HepG2 (cell line): Measurements from ENCODE around the gene HEMK1. TPM values are rescaled to one million over a fixed set of nuclear protein-coding genes. Genes with fewer than 3 reads are reported as not detected.

Experiments used
- ATF7 ChIP-seq, 2 experiments: fragments of 450-650 bp in 1 of 2; sonication (generic) in 1 of 2; formaldehyde crosslinking in 1 of 2; IDR thresholded peaks; 2 replicates each; pipeline versions ENCODE4 v1.4.0 to v1.6.1; 2016 to 2020; ENCODE audit warnings: antibody characterized with exemption in 1 of 2, mild to moderate bottlenecking in 1 of 2, missing genetic modification reagents in 1 of 2
- HCFC1 ChIP-seq: fragments of 150-350 bp; IDR thresholded peaks from 2 replicates; pipeline ENCODE4 v1.6.1; 2014; ENCODE audit warnings: low read depth, low read length
- HDAC1 ChIP-seq: sonication (generic); formaldehyde crosslinking; IDR thresholded peaks from 2 replicates; pipeline ENCODE4 v1.5.1; 2020; ENCODE audit warnings: mild to moderate bottlenecking, missing genetic modification reagents
- HNRNPK ChIP-seq: fragments of 200-400 bp; formaldehyde crosslinking; IDR thresholded peaks from 2 replicates; pipeline ENCODE4 v1.6.1; 2018; ENCODE audit warnings: low read length, low read depth, moderate library complexity, mild to moderate bottlenecking; ENCODE audit not compliant: poor library complexity, severe bottlenecking
- MXD4 ChIP-seq: IDR thresholded peaks from 2 replicates; pipeline ENCODE4 v1.6.1; 2016; ENCODE audit warnings: mild to moderate bottlenecking, missing biosample characterization, missing genetic modification reagents
- NFE2L1 ChIP-seq: sonication (generic); formaldehyde crosslinking; IDR thresholded peaks from 2 replicates; pipeline ENCODE4 v1.4.0; 2020; ENCODE audit warnings: missing genetic modification reagents, mild to moderate bottlenecking, borderline replicate concordance
- PRPF4 ChIP-seq: fragments of 200-400 bp; formaldehyde crosslinking; IDR thresholded peaks from 2 replicates; pipeline ENCODE4 v1.6.1; 2016; ENCODE audit warnings: low read length, low read depth; ENCODE audit not compliant: poor library complexity, severe bottlenecking
- SALL1 ChIP-seq: sonication (generic); formaldehyde crosslinking; IDR thresholded peaks from 2 replicates; pipeline ENCODE4 v1.8.0; 2022; ENCODE audit warnings: mild to moderate bottlenecking, missing genetic modification reagents
- SALL2 ChIP-seq: sonication (generic); formaldehyde crosslinking; IDR thresholded peaks from 2 replicates; pipeline ENCODE4 v1.8.1; 2023; ENCODE audit warnings: mild to moderate bottlenecking, missing genetic modification reagents, inconsistent platforms
- SETDB1 ChIP-seq: sonication (generic); formaldehyde crosslinking; IDR thresholded peaks from 2 replicates; pipeline ENCODE4 v1.5.1; 2020; ENCODE audit warnings: missing genetic modification reagents, mild to moderate bottlenecking, borderline replicate concordance
- SP4 ChIP-seq: sonication (generic); formaldehyde crosslinking; IDR thresholded peaks from 2 replicates; pipeline ENCODE4 v1.8.1; 2023; ENCODE audit warnings: mild to moderate bottlenecking, missing genetic modification reagents
- ZC3H4 ChIP-seq: sonication (generic); formaldehyde crosslinking; IDR thresholded peaks from 2 replicates; pipeline ENCODE4 v1.4.0; 2020; ENCODE audit warnings: missing genetic modification reagents, borderline replicate concordance
- ZNF180 ChIP-seq: sonication (generic); formaldehyde crosslinking; IDR thresholded peaks from 2 replicates; pipeline ENCODE4 v1.4.0; 2020; ENCODE audit warnings: low read depth, missing genetic modification reagents, borderline replicate concordance
- ZNF263 ChIP-seq: sonication (generic); formaldehyde crosslinking; IDR thresholded peaks from 2 replicates; pipeline ENCODE4 v1.4.0; 2020; ENCODE audit warnings: missing genetic modification reagents
- ZNF34 ChIP-seq: sonication (generic); formaldehyde crosslinking; IDR thresholded peaks from 2 replicates; pipeline ENCODE4 v1.4.0; 2020; ENCODE audit warnings: mild to moderate bottlenecking, missing genetic modification reagents, borderline replicate concordance
- polyA plus RNA-seq, 8 experiments: library from polyadenylated mRNA; depleted of rRNA in 3 of 8; stranded (reverse) in 7 of 8; unstranded in 1 of 8; fragments of >200 nt; fragmentation: Illumina TruSeq in 4 of 8; extraction: Trizol in 4 of 8; gene quantifications; 2 replicates each; pipeline versions ENCODE4 v1.2.1 to v1.2.3, GENCODE V29; 2011 to 2016; ENCODE audit warnings: low read depth in 4 of 8, missing spikeins in 1 of 8, mixed read lengths in 1 of 8; ENCODE audit not compliant: insufficient read depth in 1 of 8
- total RNA-seq, 5 experiments: library from RNA; depleted of rRNA; stranded (reverse); fragments of >200 nt; fragmentation: Illumina TruSeq; extraction: Trizol; gene quantifications; 2 replicates each; pipeline ENCODE4 v1.2.3, GENCODE V29; 2016; ENCODE audit warnings: low read depth in 1 of 5
- TF ChIP-seq, protein P1 (sequence below): sonication (generic); formaldehyde crosslinking; IDR thresholded peaks from 2 replicates; pipeline ENCODE4 v1.4.0; 2020; ENCODE audit warnings: low read depth, missing genetic modification reagents
- TF ChIP-seq, protein P2 (sequence below): IDR thresholded peaks from 2 replicates; pipeline ENCODE4 v1.6.1; 2016; ENCODE audit warnings: missing compliant biosample characterization, missing genetic modification reagents, borderline replicate concordance
- TF ChIP-seq, protein P3 (sequence below): IDR thresholded peaks from 2 replicates; pipeline ENCODE4 v1.6.1; 2016; ENCODE audit warnings: mild to moderate bottlenecking
- TF ChIP-seq, protein P4 (sequence below): sonication (generic); formaldehyde crosslinking; conservative IDR thresholded peaks from 2 replicates; pipeline ENCODE4 v1.5.0; 2020; ENCODE audit warnings: missing genetic modification reagents

HEMK1 gene
- total and polyA plus RNA-seq, 2 of the 13 experiments (the other 11 are each of a cell fraction or from before 2014, with no cell fraction given), result 9.8 to 12.6 TPM

DNA sequence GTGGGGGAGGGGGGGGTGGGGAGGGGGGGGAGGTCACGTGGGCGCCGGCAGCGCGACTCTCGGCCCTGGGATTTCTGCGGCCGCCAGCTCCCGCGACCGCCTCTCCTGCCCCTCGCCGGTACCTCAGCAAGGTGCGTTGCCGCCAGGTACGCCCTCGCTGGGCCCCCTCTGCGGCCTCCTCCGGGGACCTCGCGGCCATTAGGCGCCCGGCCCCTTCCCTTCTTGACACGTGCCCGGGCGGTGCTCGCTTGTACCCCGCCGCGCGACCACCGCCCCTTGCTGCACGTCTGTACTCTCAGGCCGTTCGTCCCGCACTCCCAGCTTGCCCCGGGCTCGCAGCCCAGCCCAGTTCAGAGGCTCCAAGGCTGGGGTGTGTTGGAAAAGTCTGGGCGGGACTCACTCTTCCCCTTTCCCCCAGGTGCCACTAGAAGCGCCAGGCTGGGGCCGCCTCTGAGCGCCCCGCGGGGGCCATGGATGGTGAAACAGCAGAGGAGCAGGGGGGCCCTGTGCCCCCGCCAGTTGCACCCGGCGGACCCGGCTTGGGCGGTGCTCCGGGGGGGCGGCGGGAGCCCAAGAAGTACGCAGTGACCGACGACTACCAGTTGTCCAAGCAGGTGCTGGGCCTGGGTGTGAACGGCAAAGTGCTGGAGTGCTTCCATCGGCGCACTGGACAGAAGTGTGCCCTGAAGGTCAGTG is 47.9 kb downstream of the HEMK1 start, which contains the start of gene MAPKAPK3 (continued):
- TF ChIP-seq, protein P1, sequence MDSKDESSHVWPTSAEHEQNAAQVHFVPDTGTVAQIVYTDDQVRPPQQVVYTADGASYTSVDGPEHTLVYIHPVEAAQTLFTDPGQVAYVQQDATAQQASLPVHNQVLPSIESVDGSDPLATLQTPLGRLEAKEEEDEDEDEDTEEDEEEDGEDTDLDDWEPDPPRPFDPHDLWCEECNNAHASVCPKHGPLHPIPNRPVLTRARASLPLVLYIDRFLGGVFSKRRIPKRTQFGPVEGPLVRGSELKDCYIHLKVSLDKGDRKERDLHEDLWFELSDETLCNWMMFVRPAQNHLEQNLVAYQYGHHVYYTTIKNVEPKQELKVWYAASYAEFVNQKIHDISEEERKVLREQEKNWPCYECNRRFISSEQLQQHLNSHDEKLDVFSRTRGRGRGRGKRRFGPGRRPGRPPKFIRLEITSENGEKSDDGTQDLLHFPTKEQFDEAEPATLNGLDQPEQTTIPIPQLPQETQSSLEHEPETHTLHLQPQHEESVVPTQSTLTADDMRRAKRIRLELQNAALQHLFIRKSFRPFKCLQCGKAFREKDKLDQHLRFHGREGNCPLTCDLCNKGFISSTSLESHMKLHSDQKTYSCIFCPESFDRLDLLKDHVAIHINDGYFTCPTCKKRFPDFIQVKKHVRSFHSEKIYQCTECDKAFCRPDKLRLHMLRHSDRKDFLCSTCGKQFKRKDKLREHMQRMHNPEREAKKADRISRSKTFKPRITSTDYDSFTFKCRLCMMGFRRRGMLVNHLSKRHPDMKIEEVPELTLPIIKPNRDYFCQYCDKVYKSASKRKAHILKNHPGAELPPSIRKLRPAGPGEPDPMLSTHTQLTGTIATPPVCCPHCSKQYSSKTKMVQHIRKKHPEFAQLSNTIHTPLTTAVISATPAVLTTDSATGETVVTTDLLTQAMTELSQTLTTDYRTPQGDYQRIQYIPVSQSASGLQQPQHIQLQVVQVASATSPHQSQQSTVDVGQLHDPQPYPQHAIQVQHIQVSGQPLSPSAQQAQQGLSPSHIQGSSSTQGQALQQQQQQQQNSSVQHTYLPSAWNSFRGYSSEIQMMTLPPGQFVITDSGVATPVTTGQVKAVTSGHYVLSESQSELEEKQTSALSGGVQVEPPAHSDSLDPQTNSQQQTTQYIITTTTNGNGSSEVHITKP (CRISPR knock-in tag), result no peak
- TF ChIP-seq PRPF4 (no peak), MXD4 (CRISPR knock-in tag) (0 out of 2 replicates have a peak, but pooled peaks have one; percentile 14), ZNF34 (CRISPR knock-in tag) (no peak), SP4 (CRISPR knock-in tag) (0 out of 2 replicates have a peak, but pooled peaks have one; percentile 51), HDAC1 (peak; percentile 70; the same call in 1 of the 2 replicates), SALL1 (CRISPR knock-in tag) (no peak), NFE2L1 (CRISPR knock-in tag) (no peak), HCFC1 (no peak), HNRNPK (peak; percentile 100), ZNF263 (CRISPR knock-in tag) (0 out of 2 replicates have a peak, but pooled peaks have one; percentile 31), SETDB1 (no peak), ATF7 (IDR thresholded peaks at IDR 0.05) (no peak), ATF7 (CRISPR knock-in tag; IDR thresholded peaks at IDR 0.05) (no peak), SALL2 (CRISPR knock-in tag) (0 out of 2 replicates have a peak, but pooled peaks have one; percentile 31), ZNF180 (no peak), ZC3H4 (CRISPR knock-in tag) (no peak)
- TF ChIP-seq, protein P2, sequence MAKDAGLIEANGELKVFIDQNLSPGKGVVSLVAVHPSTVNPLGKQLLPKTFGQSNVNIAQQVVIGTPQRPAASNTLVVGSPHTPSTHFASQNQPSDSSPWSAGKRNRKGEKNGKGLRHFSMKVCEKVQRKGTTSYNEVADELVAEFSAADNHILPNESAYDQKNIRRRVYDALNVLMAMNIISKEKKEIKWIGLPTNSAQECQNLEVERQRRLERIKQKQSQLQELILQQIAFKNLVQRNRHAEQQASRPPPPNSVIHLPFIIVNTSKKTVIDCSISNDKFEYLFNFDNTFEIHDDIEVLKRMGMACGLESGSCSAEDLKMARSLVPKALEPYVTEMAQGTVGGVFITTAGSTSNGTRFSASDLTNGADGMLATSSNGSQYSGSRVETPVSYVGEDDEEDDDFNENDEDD (CRISPR knock-in tag), result no peak
- TF ChIP-seq, protein P3, sequence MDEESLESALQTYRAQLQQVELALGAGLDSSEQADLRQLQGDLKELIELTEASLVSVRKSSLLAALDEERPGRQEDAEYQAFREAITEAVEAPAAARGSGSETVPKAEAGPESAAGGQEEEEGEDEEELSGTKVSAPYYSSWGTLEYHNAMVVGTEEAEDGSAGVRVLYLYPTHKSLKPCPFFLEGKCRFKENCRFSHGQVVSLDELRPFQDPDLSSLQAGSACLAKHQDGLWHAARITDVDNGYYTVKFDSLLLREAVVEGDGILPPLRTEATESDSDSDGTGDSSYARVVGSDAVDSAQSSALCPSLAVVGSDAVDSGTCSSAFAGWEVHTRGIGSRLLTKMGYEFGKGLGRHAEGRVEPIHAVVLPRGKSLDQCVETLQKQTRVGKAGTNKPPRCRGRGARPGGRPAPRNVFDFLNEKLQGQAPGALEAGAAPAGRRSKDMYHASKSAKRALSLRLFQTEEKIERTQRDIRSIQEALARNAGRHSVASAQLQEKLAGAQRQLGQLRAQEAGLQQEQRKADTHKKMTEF (CRISPR knock-in tag), result peak; percentile 73
- TF ChIP-seq, protein P4, sequence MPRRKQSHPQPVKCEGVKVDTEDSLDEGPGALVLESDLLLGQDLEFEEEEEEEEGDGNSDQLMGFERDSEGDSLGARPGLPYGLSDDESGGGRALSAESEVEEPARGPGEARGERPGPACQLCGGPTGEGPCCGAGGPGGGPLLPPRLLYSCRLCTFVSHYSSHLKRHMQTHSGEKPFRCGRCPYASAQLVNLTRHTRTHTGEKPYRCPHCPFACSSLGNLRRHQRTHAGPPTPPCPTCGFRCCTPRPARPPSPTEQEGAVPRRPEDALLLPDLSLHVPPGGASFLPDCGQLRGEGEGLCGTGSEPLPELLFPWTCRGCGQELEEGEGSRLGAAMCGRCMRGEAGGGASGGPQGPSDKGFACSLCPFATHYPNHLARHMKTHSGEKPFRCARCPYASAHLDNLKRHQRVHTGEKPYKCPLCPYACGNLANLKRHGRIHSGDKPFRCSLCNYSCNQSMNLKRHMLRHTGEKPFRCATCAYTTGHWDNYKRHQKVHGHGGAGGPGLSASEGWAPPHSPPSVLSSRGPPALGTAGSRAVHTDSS, result no peak
